CD4-positive, alpha-beta T cell treated with Interleukin-15 for 4 hours (primary cell): ENCODE results near the gene NEURL1B.
"Not testable (repeated sequence)": the region's sequence is repeated elsewhere in the genome, so short reads cannot be mapped to it uniquely, and the experiment has no call there.

Experiments used
- DNase-seq: peaks from one replicate; pipeline ENCODE4 v3.0.0-alpha.2; 2020; ENCODE audit warnings: low spot score

The NEURL1B gene

GRCh38 chr5:172695232-172696054, 54.4 kb downstream of the NEURL1B start:
- no peak for DNase-seq

GRCh38 chr5:172696171-172696849, 55.2 kb downstream of the NEURL1B start:
- DNase-seq, result no peak

GRCh38 chr5:172697123-172698121, 56.4 kb downstream of the NEURL1B start:
- peak; percentile 87 for DNase-seq

DNA sequence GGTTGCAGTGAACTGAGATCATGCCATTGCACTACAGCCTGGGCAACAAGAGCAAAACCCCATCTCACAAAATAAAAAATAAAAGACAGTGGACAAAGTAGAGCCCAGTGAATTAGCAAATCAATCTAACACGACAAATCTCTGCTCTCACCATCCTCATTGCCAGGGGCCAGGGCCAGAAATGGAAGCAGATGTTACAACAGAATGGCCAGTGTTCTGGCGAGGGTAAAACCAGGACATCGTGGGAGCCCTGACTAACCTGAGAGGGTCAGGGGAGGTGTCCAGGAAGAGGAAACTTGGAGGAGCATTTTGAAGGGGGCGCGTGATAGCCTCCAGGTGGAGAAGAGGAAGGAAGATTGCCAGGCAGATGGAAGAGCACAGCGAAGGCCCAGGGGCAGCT, 58.4 kb downstream of the NEURL1B start:
- DNase-seq, result no peak

DNA sequence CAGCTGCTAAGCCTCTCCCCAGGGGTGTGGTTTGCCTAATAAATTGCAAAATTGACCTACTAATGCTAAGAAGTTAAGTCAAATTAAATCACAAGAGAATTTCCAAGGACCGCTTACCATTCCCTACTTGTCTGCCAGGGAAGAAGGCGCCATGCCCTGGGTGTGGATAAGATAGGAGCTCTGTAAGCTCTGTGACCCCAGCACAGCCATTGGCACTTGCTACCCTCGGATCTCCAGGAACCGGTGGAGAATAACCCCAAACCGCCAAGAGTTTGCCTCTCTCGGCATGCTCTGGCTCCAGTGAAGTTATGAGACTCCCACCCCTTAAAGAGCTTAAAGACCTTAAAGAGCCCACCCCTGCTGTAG, 58.9 kb downstream of the NEURL1B start:
- DNase-seq, result no peak

DNA sequence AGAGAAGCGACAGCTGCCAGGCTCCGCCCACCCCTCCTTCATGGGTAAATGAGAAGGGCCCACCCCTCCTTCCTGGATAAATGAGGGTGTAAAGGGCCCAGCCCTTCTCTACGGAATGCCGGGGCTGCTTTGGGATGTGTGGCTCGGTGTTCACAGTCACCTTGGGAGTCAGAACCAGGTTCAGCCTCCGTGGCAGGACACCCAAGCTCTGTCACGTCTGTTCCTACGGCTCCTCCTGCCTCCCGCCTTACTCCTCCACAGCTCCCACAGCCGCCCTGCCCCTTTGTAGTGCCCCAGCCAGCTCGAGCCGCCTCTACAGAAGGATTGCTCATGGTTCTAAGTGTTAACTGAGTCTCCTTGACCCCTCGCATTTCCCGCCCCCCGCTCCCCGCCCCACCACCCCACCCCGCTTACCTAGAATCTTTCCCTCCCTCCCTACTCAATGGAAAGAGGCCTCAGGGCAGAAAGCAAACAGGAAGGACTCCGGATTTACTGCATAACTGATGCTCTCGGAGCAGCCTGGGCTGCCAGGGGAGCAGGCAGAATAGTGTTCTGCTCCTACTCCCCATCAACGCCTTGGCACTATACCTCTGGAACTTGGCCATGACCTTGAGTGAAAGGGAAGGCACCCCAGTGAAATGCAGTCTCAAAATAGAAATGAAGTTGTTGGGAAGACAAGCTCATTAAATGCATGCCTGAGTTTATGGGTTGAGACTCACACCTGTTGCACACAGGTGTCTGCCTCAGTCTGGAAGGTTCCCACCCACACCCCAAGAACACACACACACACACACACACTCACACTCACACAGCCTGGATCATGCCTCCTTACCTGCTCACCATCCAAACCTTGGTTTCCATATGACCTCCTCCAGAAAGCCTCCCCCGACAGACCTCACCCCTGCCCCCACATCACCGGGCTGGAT, 59.6 kb downstream of the NEURL1B start:
- no peak for DNase-seq

DNA sequence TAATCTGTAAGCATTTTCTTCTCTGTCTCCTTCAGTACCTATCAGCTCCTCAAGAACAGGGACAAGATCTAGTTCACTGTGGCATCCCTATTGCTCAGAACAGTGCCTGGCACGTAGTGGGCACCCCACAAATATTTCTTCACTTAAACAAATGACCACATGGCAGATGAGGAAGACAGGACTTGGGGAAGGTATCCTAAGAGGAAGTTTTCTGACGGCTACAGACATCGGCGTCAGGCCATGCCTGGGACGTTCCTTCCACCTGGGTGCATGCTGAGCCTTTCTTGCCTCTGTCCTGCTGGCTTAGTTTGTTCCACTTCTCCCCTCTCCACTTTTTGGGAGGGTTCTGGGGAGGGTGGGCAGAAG, 60.2 kb downstream of the NEURL1B start:
- no peak for DNase-seq

GRCh38 chr5:172703952-172704351, 62.9 kb downstream of the NEURL1B start:
- no peak for DNase-seq

- no peak for DNase-seq
Measured at GRCh38 chr5:172705576-172706084, 64.6 kb downstream of the NEURL1B start.

- DNase-seq, result no peak
Measured at GRCh38 chr5:172706796-172707195, 65.7 kb downstream of the NEURL1B start.

- DNase-seq, result no peak
Measured at GRCh38 chr5:172707285-172708182, 66.5 kb downstream of the NEURL1B start.

- DNase-seq, result no peak
Measured at GRCh38 chr5:172708183-172708505, 67.1 kb downstream of the NEURL1B start.

GRCh38 chr5:172710676-172711075, 69.6 kb downstream of the NEURL1B start:
- no peak for DNase-seq

GRCh38 chr5:172711321-172711861, 70.3 kb downstream of the NEURL1B start:
- DNase-seq, result not testable (repeated sequence)

- DNase-seq, result no peak
Measured at GRCh38 chr5:172712610-172713009, 71.5 kb downstream of the NEURL1B start.

- DNase-seq, result peak; percentile 70
Measured at GRCh38 chr5:172713113-172713808, 72.2 kb downstream of the NEURL1B start.

DNA sequence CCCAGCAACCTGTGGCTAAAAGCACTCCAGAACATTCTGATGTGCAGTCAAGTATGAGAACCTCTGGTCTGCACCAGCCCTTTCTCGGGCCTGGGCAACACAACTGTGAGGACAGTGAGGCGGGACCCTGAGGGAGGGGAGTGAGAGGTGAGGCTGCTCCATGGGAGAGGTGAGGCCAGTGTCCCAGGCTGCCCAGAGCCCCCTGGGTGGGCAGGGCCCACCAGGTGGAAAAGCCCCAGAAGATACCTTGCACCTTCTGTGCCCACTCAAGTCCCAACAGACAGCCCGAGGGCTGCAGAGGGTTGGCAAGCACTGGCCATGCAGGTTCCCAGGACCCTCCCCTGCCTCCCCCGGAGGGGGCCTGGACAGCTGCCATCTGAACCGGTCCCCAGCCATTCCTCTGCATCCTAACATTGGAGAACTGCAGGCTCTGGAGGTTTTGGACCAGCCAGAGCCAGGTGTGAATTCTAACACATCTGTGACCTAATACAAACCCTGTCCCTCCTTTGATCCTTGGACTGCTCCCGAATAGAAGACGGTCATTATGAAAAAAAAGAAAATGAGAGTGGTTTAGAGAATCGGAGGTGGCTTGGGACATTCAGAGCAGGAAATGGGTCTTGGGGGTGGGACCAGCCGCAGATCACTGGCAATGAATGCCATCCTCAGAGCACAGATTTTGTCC, 72.9 kb downstream of the NEURL1B start:
- DNase-seq, result no peak
